Prostate gland (tissue), 2 donors: ENCODE results near the gene PPY.

Source experiments
- POLR2A ChIP-seq: fragments of 450-650 bp; IDR thresholded peaks from one replicate; pipeline ENCODE4 v1.6.1; 2016; ENCODE audit warnings: antibody characterized with exemption, mild to moderate bottlenecking
- POLR2AphosphoS5 ChIP-seq: sonication (generic); formaldehyde crosslinking; IDR thresholded peaks from one replicate; pipeline ENCODE4 v1.6.1; 2017; ENCODE audit warnings: antibody characterized with exemption
- TF ChIP-seq, protein P1 (sequence below), 4 experiments: fragments of 200-600 bp in 2 of 4; fragments of 450-650 bp in 2 of 4; sonication (generic) in 2 of 4; IDR thresholded peaks; 1 replicate in 3 of 4; 2 replicates in 1 of 4; pipeline ENCODE4 v1.5.1; 2016 to 2019; ENCODE audit warnings: antibody characterized with exemption in 4 of 4, mild to moderate bottlenecking in 2 of 4, moderate library complexity in 2 of 4

DNA sequence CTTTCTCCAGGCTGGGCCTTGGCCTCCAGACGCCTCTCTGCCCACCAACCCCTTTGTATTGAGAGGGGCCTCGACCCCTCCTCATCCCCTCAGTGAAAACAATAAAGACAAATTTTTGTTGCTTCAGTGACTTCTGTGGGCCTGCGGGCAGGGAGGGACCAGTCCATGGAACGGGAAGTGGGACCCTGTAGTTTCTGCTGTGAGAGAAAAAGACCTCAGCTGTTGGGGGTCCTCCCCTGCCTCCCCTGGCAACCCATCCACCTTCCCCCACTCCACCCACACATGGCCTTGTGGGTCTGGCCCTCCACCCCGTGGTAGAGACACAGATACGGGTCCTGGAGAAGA, 3.5 kb downstream of the PPY start:
- TF ChIP-seq, protein P1, sequence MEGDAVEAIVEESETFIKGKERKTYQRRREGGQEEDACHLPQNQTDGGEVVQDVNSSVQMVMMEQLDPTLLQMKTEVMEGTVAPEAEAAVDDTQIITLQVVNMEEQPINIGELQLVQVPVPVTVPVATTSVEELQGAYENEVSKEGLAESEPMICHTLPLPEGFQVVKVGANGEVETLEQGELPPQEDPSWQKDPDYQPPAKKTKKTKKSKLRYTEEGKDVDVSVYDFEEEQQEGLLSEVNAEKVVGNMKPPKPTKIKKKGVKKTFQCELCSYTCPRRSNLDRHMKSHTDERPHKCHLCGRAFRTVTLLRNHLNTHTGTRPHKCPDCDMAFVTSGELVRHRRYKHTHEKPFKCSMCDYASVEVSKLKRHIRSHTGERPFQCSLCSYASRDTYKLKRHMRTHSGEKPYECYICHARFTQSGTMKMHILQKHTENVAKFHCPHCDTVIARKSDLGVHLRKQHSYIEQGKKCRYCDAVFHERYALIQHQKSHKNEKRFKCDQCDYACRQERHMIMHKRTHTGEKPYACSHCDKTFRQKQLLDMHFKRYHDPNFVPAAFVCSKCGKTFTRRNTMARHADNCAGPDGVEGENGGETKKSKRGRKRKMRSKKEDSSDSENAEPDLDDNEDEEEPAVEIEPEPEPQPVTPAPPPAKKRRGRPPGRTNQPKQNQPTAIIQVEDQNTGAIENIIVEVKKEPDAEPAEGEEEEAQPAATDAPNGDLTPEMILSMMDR (IDR thresholded peaks at IDR 0.05) = no peak
- TF ChIP-seq POLR2A = no peak
- TF ChIP-seq POLR2AphosphoS5 = no peak
